Mesothelial cell of epicardium (in vitro differentiated cells): ENCODE measurements around the gene ABL1. TPM values are rescaled to one million over a fixed set of nuclear protein-coding genes. Genes with fewer than 3 reads are reported as not detected.

ENCODE experiments used
- DNase-seq, 2 experiments: peaks; one replicate each; pipeline ENCODE4 v3.0.0; 2021; ENCODE audit warnings: low spot score in 2 of 2; ENCODE audit not compliant: unreplicated experiment in 2 of 2
- H3K27ac Mint-ChIP-seq: 2 replicates; pipeline ENCODE4 v1.8.0; 2021; ENCODE audit warnings: mixed read lengths
- H3K27me3 Mint-ChIP-seq: 2 replicates; pipeline ENCODE4 v1.8.0; 2021; ENCODE audit warnings: low read depth, mixed read lengths
- H3K36me3 Mint-ChIP-seq: 2 replicates; pipeline ENCODE4 v1.8.0; 2021; ENCODE audit warnings: mixed read lengths
- H3K4me1 Mint-ChIP-seq: 2 replicates; pipeline ENCODE4 v1.8.0; 2021; ENCODE audit warnings: mixed read lengths
- H3K4me3 Mint-ChIP-seq: 2 replicates; pipeline ENCODE4 v1.8.0; 2021; ENCODE audit warnings: mild to moderate bottlenecking, moderate library complexity, mixed read lengths
- H3K9me3 Mint-ChIP-seq: 2 replicates; pipeline ENCODE4 v1.8.0; 2021; ENCODE audit warnings: mixed read lengths
- total RNA-seq: library from RNA; stranded (reverse); gene quantifications from 3 replicates; pipeline ENCODE4 v1.2.1, GENCODE V29; 2021
- TF ChIP-seq, protein P1 (sequence below): fragments of 200-600 bp; sonication (generic); IDR thresholded peaks from one replicate; pipeline ENCODE4 v1.5.0; 2021; ENCODE audit warnings: antibody characterized with exemption; ENCODE audit not compliant: unreplicated experiment

ABL1 gene
- total RNA-seq, 1 donor from 2014 or later = 117 TPM

DNA sequence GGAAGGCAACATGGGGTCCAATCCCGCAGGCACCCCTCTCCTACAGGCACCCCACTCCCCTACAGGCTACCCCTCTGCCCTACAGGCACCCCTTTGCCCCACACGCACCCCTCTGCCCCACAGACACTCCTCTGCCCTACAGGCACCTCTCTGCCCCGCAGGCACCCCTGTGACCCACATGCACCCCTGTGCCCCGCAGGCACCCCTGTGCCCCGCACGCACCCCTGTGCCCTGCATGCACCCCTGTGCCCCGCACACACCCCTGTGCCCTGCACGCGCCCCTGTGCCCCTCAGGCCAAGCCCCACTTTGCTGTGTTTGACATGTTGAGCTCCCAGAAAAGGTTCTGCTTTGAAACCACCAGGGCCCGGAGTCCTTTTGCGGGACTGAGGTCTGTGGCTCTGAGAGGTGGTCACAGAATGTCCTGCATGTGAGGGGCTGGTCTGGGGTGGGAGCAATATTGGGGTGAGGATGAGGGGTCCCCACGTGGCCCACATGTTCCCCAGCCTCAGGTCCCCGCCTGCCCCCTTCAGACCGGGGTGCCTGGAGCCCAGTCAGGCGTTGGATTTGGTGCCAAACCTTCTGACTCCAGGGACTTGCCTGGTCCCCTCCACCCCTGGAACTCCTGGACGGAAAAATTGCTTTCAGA lies 62.2 kb downstream of the ABL1 start:
- Mint-ChIP-seq H3K4me1 (peaks cover 6% of the 10 kb centered on the region), H3K27me3 (peaks cover 6% of the 10 kb centered on the region), H3K9me3 (no peaks in the 10 kb centered on the region), H3K27ac (no peak overlapping the region), H3K4me3 (no peak overlapping the region), H3K36me3 (peaks cover 1% of the 10 kb centered on the region)
- TF ChIP-seq, protein P1, sequence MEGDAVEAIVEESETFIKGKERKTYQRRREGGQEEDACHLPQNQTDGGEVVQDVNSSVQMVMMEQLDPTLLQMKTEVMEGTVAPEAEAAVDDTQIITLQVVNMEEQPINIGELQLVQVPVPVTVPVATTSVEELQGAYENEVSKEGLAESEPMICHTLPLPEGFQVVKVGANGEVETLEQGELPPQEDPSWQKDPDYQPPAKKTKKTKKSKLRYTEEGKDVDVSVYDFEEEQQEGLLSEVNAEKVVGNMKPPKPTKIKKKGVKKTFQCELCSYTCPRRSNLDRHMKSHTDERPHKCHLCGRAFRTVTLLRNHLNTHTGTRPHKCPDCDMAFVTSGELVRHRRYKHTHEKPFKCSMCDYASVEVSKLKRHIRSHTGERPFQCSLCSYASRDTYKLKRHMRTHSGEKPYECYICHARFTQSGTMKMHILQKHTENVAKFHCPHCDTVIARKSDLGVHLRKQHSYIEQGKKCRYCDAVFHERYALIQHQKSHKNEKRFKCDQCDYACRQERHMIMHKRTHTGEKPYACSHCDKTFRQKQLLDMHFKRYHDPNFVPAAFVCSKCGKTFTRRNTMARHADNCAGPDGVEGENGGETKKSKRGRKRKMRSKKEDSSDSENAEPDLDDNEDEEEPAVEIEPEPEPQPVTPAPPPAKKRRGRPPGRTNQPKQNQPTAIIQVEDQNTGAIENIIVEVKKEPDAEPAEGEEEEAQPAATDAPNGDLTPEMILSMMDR = no peak
- no peak for DNase-seq

DNA sequence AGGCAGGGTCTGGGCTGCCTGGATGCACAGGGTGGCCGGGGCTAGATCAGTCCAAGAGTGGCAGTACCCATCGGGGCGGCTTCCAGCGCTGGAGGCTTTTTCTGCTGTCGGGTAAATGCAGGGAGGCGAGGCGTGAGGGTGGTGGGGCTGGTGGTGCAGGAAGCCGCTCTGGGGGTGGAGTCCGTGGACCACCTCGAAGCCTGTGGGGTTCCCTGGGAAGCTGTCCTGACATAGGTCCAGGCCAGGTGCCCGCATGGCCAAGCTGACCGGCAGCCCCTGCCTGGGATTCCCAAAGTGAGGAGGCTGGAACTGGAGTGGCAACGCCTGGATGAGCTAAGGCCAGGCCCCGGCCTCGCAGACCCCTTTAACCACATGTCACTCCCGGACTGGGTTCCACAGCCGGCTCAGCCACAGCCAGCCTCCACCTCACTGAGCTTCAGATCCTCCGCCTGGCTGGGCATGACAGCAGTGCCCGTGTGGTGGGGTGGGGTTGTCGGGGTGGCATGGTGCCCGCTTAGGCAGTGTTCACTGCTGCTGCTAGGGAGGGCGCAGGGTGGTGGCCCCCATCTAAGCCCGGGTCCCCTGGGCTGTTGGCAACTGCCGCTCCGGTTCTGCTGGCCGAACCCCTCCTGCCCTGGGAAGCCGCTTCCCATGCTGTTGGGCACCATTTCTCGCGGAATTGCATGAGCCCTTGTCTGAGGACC lies 62.9 kb downstream of the ABL1 start:
- H3K9me3 Mint-ChIP-seq = no peaks in the 10 kb centered on the region
- peaks cover 6% of the 10 kb centered on the region for H3K27me3 Mint-ChIP-seq
- DNase-seq = no peak
- H3K4me3 Mint-ChIP-seq = no peak overlapping the region
- H3K4me1 Mint-ChIP-seq = peaks cover 6% of the 10 kb centered on the region
- peaks cover 1% of the 10 kb centered on the region for H3K36me3 Mint-ChIP-seq
- H3K27ac Mint-ChIP-seq = no peak overlapping the region
- TF ChIP-seq, protein P1 = no peak

DNA sequence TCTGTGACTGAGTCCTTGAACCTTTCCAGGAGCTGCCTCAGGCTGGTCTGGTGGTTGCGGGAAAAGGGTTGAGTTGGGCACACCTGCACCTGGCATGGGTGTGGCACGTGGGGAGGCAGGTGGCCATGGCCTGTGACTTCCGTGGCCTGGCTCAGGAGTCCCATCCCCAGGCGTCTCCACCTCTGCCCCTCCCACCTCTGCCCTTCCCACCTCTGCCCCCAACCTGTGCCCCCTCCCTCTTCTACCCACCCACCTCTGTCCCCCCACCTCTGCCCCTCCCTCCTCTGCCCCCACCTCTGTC lies 63.4 kb downstream of the ABL1 start:
- H3K27ac Mint-ChIP-seq = no peak overlapping the region
- no peak overlapping the region for H3K4me3 Mint-ChIP-seq
- peaks cover 6% of the 10 kb centered on the region for H3K27me3 Mint-ChIP-seq
- peaks cover 1% of the 10 kb centered on the region for H3K36me3 Mint-ChIP-seq
- no peaks in the 10 kb centered on the region for H3K9me3 Mint-ChIP-seq
- H3K4me1 Mint-ChIP-seq = peaks cover 6% of the 10 kb centered on the region
- DNase-seq = no peak
- TF ChIP-seq, protein P1 = no peak

DNA sequence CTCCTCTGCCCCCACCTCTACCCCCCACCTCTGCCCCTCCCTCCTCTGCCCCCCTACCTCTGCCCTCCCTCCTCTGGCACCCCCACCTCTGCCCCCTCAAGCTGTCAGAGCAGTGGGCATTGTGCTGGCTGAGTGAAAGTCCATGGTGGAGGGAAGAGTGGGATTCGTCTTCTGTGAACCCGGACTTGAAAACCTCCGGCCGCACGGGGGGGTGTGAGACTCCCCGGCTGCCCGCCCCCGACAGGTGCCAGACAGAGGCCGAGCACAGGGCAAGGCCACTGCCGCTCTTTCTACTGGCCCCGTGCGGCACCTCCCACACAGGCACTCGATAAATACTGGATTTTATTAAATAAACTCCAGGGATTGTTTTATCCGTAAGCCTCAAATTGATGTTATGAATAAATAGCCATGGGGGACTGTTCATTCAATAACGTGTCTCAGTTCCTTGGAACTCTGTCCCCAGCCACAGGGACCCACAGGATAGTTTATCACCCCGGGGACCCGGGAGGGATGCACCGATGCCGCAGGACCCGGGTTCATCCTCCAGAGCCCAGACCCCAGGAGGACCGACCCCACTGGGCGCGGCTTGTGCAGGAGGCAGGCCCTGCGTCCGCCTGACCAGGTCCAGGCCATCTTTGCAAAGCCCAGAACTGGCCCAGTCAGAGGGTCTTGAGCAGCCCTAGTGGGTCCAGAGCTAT lies 64.1 kb downstream of the ABL1 start:
- Mint-ChIP-seq H3K27me3 (peaks cover 6% of the 10 kb centered on the region), H3K9me3 (no peaks in the 10 kb centered on the region), H3K4me3 (no peak overlapping the region), H3K4me1 (peaks cover 5% of the 10 kb centered on the region), H3K36me3 (no peaks in the 10 kb centered on the region), H3K27ac (no peak overlapping the region)
- TF ChIP-seq, protein P1 = no peak
- no peak for DNase-seq

DNA sequence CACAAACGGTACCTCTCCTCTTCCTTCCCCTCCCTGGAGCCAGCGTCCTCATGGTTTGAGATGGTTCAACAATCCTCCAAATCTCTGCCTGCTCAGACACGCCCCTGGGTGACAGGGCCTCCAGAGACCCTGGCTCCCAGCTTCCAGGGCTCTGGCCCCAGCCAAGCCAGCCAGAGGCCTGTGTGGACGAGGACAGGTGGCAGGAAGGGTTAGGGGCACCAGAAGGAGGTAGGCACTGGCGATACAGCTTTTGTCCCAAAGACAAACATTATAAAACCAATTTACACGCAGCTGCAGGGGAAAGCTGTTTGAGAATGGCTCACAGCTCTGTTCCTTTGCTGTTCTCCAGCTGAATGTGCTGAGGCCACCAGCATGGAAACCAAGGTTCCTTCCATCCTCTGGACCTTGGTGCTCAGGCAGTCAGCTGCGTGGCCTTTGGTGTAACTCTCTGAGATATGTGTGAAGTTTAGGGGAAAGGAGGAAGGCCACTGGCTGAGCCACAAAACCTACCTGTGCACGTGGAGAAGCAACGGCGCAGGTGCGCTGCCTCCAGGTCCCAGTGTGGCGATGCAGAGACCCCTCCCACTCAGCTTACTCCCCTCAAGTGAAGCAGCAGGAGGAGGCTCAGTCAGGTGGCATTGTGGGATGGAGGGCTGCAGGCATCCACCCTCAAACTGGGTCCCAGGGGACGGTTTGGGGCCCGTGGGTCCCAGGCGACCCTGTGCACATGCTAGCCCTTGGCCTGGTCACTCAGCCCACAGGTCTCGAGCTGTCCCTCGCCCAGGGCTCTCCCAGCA lies 65.8 kb downstream of the ABL1 start:
- no peak overlapping the region for H3K4me3 Mint-ChIP-seq
- no peaks in the 10 kb centered on the region for H3K36me3 Mint-ChIP-seq
- peaks cover 6% of the 10 kb centered on the region for H3K27me3 Mint-ChIP-seq
- no peaks in the 10 kb centered on the region for H3K9me3 Mint-ChIP-seq
- no peak for DNase-seq
- no peak overlapping the region for H3K27ac Mint-ChIP-seq
- TF ChIP-seq, protein P1 = no peak
- no peaks in the 10 kb centered on the region for H3K4me1 Mint-ChIP-seq
